Measurements from ENCODE around the gene SSX4. TPM values are rescaled to one million over a fixed set of nuclear protein-coding genes. Genes with fewer than 3 reads are reported as not detected.
"Not testable (repeated sequence)": the region's sequence is repeated elsewhere in the genome, so short reads cannot be mapped to it uniquely, and the experiment has no call there.

Gene SSX4, protein sequence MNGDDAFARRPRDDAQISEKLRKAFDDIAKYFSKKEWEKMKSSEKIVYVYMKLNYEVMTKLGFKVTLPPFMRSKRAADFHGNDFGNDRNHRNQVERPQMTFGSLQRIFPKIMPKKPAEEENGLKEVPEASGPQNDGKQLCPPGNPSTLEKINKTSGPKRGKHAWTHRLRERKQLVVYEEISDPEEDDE
- 0.11 TPM in 1 of 2 replicates, not detected in the other for total RNA-seq (2014; rRNA removed; shearing (Covaris generic))

DNA sequence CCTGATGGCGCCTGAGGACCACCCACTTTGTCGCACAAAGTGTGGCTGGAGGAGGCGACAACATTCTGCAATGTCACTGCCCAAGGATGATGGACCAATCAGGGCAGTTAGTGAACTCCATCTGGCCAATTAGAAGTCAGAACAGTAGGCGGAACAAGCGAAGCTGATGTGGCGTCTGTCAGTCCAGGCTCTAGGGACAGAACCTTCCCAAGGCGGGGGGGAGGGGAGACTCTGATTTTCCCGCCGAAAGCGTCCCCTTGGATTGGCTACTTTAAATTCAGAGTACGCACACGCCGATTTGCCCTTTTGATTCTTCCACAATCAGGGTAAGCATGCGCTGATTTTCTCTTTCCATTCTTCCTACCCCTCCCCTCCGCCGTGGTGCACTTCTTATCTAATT is at the start of gene SSX4:
Gene SSX4 (plus strand): TSS at position 301 of the 400 bp plus-strand sequence. CDS start 515 bp downstream, outside the sequence.
- not testable (repeated sequence) for H3K9me3 ChIP-seq (replicated peaks); H3K4me3 ChIP-seq; H3K27ac ChIP-seq; DNase-seq (ENCODE audit: low read depth in 1 of 2, low spot score in 2 of 2); H3K36me3 ChIP-seq; H3K4me1 ChIP-seq (replicated peaks); H3K27me3 ChIP-seq (replicated peaks)

DNA sequence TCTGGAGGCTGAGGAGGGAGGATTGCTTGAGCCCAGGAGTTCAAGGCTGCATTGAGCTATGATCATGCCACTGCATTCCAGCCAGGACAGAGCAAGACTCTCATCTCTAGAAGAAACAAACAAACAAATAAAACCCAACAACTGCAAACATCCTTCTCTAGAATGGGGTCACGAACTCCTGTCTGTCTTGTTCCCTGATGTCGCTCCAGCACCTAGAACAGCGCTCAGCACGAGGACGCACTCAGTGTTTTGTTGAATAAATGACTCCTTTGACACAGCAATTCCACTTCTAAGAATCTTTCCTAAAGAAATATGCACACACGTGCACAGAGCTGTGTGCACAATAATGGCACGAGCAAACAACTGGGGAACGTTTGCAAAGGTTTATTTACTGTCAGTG is 37.3 kb upstream of the SSX4 start:
- not testable (repeated sequence) for H3K4me3 ChIP-seq; H3K27ac ChIP-seq; H3K27me3 ChIP-seq (replicated peaks); H3K4me1 ChIP-seq (replicated peaks); DNase-seq (ENCODE audit: low read depth in 1 of 2, low spot score in 2 of 2); H3K36me3 ChIP-seq; H3K9me3 ChIP-seq (replicated peaks)

DNA sequence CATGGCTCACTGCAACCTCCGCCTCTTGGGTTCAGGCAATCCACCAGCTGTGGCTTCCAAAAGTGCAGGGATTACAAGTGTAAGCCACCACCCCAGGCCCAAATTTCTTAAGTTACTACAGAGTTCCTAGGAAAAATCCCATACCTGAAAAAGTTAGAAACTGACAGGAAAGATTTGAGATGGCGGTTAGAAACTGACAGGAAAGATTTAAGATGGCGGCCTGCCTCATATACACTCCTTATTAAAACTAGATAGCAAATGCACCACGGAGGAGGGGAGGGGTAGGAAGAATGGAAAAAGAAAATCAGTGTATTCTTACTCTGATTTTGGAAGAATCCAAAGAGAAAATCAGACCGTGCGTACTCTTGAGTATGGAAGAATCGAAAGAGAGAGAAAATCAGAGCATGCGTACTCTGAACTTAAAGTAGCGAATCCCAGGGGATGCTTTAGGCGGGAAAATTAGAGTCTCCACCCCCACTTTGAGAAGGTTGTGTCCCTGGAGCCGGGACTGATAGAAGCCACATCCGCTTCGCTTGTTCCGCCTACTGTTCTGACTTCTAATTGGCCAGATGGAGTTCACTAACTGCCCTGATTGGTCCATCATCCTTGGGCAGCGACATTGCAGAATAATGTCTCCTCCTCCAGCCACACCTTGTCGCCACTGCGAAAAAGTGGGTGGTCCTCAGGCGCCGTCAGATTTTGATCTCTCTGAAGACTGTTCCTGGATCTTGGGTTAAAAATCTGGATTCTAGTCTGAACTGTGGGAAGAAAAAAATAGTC is 26.8 kb upstream of the SSX4 start, which contains the start of gene SSX3:
Gene SSX3 (minus strand): TSS at position 389 of the 780 bp plus-strand sequence. CDS start 1,454 bp downstream, outside the sequence.
- H3K27ac ChIP-seq; H3K4me3 ChIP-seq; H3K36me3 ChIP-seq; H3K9me3 ChIP-seq (replicated peaks); DNase-seq (ENCODE audit: low read depth in 1 of 2, low spot score in 2 of 2); H3K4me1 ChIP-seq (replicated peaks); H3K27me3 ChIP-seq (replicated peaks): not testable (repeated sequence)

DNA sequence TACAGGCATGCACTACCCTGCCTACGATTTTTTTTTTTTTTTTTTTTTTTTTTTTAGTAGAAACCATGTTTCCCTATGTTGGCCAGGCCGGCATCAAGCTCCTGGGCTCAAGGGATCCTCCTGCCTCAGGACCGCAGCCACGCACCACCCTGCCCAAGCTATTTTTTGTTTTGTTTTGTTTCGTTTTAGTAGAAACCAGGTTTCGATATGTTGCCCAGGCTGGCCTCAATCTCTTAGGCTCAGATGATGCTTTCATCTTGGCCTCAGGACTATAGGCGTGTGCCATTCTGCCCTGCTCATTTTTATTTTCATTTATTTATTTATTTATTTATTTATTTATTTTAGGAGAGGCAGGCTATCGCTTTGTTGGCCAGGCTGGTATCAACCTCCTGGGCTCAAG is 25.7 kb upstream of the SSX4 start:
- Histone ChIP-seq H3K4me3 (no peak overlapping the region), H3K9me3 (replicated peaks) (no peaks in the 10 kb centered on the region), H3K4me1 (replicated peaks) (no peaks in the 10 kb centered on the region), H3K27ac (no peak overlapping the region), H3K27me3 (replicated peaks) (no peaks in the 10 kb centered on the region), H3K36me3 (no peaks in the 10 kb centered on the region)
- no peak for DNase-seq (ENCODE audit: low read depth in 1 of 2, low spot score in 2 of 2)

DNA sequence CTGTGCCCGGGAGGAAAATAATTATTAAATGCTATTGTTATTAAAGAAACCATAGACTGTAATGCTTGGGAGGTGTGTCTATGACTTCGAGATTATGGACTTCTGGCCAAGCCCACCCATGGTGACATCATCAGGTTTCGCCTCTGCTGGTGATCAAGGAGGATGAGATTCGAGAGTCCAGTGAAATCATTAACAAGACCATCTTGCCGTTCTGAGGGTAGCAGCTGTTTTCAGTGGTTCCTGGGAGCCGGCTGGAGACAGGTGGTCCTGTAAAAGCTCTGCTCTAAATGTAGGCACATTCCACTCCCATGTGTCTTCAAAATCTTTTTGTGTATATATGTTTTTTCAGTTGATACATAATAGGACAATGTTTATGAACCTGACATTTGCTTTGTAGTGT is 24.1 kb upstream of the SSX4 start:
- not testable (repeated sequence) for DNase-seq (ENCODE audit: low read depth in 1 of 2, low spot score in 2 of 2); H3K36me3 ChIP-seq; H3K4me1 ChIP-seq (replicated peaks); H3K27me3 ChIP-seq (replicated peaks); H3K27ac ChIP-seq; H3K4me3 ChIP-seq; H3K9me3 ChIP-seq (replicated peaks)

DNA sequence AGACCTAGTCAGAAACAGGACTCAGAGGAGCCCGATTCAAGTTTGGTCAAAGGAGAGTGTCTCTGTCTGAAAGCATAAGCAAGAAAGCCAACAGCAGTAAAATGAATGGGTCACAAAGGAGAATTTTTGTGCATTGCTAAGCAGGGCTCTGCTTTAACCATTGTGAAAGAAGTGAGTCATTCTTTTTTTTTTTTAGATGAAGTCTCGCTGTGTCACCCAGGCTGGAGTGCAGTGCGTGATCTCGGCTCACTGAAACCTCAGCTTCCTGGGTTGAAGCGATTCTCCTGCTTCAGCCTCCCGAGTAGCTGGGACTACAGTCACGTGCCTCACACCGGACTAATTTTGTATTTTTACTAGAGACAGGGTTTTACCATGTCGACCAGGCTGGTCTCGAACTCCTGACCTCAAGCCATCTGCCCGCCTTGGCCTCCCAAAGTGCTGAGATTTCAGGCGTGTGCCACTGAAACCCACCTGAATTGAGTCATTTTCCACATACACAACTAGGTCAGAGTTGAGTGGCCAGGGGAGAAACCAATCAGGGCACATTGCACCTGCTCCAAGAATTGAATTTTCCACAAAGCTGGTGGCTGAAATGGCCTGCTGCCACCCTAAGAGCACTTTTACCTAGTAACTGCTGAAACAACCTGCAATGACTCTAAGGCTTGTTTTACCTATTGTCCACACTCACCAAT is 15.5 kb upstream of the SSX4 start:
- not testable (repeated sequence) for DNase-seq (ENCODE audit: low read depth in 1 of 2, low spot score in 2 of 2); H3K36me3 ChIP-seq; H3K4me3 ChIP-seq; H3K27me3 ChIP-seq (replicated peaks); H3K27ac ChIP-seq; H3K4me1 ChIP-seq (replicated peaks); H3K9me3 ChIP-seq (replicated peaks)

DNA sequence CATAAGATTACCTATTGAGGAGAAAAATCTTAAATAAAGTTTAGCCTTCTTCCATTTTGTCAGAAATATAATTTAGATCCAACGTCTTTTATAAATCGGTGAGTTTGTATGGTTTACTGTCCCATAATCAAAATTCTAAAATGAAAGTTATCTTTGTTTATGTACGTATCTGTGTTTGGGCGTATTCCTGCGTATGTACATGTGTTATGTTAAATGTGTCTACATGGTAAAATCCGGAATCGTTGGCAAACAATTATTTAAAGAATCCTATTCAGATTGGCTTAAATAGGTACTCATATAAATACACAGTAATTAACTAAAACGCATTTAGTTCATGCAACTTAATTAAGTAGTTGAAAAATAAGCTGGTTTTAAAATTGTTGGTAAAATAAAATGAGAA is 12.9 kb upstream of the SSX4 start:
- H3K27me3 ChIP-seq (replicated peaks); H3K4me1 ChIP-seq (replicated peaks); H3K4me3 ChIP-seq; H3K27ac ChIP-seq; DNase-seq (ENCODE audit: low read depth in 1 of 2, low spot score in 2 of 2); H3K36me3 ChIP-seq; H3K9me3 ChIP-seq (replicated peaks): not testable (repeated sequence)

DNA sequence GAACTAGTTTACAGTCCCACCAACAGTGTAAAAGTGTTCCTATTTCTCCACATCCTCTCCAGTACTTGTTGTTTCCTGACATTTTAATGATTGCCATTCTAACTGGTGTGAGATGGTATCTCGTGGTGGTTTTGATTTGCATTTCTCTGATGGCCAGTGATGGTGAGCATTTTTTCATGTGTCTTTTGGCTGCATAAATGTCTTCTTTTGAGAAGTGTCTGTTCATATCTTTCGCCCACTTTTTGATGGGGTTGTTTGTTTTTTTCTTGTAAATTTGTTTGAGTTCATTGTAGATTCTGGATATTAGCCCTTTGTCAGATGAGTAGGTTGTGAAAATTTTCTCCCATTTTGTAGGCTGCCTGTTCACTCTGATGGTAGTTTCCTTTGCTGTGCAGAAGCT is 13.6 kb downstream of the SSX4 start:
- not testable (repeated sequence) for H3K27ac ChIP-seq; H3K9me3 ChIP-seq (replicated peaks); H3K36me3 ChIP-seq; H3K4me3 ChIP-seq; H3K4me1 ChIP-seq (replicated peaks); DNase-seq (ENCODE audit: low read depth in 1 of 2, low spot score in 2 of 2); H3K27me3 ChIP-seq (replicated peaks)

DNA sequence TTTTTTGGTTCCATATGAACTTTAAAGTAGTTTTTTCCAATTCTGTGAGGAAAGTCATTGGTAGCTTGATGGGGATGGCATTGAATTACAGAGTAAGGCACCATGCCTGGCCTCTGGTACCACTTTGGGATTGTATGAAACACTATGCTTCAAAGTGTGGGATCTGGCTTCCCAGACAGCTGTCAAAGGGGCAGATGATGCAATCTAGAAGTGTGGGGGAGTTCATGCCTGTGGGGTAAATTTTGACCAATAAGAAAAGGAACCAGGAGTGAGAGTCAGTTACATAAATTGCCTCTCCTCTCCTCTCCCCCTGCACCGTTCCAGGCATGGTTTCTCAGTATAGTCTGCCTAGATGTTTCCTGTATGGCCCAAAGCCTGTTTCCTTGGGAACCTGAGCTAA is 14.5 kb downstream of the SSX4 start:
- DNase-seq (ENCODE audit: low read depth in 1 of 2, low spot score in 2 of 2); H3K36me3 ChIP-seq; H3K4me3 ChIP-seq; H3K9me3 ChIP-seq (replicated peaks); H3K27me3 ChIP-seq (replicated peaks); H3K4me1 ChIP-seq (replicated peaks); H3K27ac ChIP-seq: not testable (repeated sequence)

DNA sequence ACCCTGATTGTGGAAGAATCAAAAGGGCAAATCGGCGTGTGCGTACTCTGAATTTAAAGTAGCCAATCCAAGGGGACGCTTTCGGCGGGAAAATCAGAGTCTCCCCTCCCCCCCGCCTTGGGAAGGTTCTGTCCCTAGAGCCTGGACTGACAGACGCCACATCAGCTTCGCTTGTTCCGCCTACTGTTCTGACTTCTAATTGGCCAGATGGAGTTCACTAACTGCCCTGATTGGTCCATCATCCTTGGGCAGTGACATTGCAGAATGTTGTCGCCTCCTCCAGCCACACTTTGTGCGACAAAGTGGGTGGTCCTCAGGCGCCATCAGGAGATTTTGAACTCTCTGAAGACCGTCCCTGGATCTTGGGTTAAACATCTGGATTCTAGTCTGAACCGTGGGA is 28.5 kb downstream of the SSX4 start, which contains the start of gene SSX4B:
Gene SSX4B (minus strand): TSS at position 101 of the 400 bp plus-strand sequence. CDS start 588 bp downstream, outside the sequence.
- not testable (repeated sequence) for H3K4me3 ChIP-seq; H3K27ac ChIP-seq; H3K36me3 ChIP-seq; H3K27me3 ChIP-seq (replicated peaks); DNase-seq (ENCODE audit: low read depth in 1 of 2, low spot score in 2 of 2); H3K4me1 ChIP-seq (replicated peaks); H3K9me3 ChIP-seq (replicated peaks)

DNA sequence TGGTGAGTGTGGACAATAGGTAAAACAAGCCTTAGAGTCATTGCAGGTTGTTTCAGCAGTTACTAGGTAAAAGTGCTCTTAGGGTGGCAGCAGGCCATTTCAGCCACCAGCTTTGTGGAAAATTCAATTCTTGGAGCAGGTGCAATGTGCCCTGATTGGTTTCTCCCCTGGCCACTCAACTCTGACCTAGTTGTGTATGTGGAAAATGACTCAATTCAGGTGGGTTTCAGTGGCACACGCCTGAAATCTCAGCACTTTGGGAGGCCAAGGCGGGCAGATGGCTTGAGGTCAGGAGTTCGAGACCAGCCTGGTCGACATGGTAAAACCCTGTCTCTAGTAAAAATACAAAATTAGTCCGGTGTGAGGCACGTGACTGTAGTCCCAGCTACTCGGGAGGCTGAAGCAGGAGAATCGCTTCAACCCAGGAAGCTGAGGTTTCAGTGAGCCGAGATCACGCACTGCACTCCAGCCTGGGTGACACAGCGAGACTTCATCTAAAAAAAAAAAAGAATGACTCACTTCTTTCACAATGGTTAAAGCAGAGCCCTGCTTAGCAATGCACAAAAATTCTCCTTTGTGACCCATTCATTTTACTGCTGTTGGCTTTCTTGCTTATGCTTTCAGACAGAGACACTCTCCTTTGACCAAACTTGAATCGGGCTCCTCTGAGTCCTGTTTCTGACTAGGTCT is 43.8 kb downstream of the SSX4 start:
- not testable (repeated sequence) for H3K27ac ChIP-seq; H3K4me1 ChIP-seq (replicated peaks); H3K36me3 ChIP-seq; H3K27me3 ChIP-seq (replicated peaks); H3K9me3 ChIP-seq (replicated peaks); DNase-seq (ENCODE audit: low read depth in 1 of 2, low spot score in 2 of 2); H3K4me3 ChIP-seq

DNA sequence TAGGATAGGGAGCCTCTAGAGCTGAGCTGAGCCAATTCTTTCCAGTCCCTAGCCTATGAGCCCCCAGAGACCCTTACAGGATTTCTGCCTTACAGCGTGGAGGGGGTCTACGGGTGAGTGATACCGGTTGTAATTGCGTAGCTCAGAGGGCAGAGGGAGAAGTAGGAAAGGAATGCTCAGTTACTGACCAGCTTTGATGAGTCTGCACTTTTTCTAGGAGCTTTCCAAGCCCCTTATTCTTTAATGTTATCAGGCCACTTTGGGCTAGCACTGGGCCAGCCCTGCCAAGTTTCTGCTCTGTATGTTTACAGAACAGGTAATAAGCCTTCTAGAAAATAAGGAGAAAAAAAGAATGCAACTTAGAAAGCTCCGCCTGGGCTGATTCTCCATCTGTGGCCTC is 46.3 kb downstream of the SSX4 start:
- H3K4me3 ChIP-seq; H3K36me3 ChIP-seq; H3K27me3 ChIP-seq (replicated peaks); H3K4me1 ChIP-seq (replicated peaks); H3K27ac ChIP-seq; DNase-seq (ENCODE audit: low read depth in 1 of 2, low spot score in 2 of 2); H3K9me3 ChIP-seq (replicated peaks): not testable (repeated sequence)

DNA sequence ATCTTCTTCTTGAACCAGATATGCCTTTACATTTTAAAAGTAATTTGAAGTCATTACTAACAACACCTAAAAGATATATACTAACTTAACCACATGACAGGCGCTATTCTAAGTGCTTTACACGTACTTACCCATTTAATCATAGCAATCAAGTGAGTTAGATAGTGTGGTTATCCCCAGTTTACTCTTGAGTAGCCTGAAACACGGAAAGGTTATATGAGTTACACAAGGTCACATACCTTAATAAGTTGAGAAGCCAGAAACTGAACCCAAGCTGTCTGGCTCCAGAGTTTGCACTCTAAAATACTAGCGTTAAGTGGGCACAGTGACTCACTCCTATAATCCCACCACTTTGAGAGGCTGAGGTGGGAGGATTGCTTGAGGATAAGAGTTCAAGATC is 46.8 kb downstream of the SSX4 start:
- H3K27ac ChIP-seq; H3K27me3 ChIP-seq (replicated peaks); H3K4me3 ChIP-seq; H3K36me3 ChIP-seq; H3K9me3 ChIP-seq (replicated peaks); DNase-seq (ENCODE audit: low read depth in 1 of 2, low spot score in 2 of 2); H3K4me1 ChIP-seq (replicated peaks): not testable (repeated sequence)

DNA sequence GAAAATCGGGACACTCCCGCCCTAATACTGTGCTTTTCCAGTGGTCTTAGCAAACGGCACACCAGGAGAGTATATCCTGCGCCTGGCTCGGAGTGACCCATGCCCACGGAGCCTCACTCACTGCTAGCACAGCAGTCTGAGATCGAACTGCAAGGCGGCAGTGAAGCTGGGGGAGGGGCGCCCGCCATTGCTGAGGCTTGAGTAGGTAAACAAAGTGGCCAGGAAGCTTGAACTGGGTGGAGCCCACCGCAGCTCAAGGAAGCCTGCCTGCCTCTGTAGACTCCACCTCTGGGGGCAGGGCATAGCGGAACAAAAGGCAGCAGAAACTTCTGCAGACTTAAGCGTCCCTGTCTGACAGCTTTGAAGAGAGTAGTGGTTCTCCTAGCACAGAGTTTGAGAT is 50.4 kb downstream of the SSX4 start:
- not testable (repeated sequence) for H3K4me3 ChIP-seq; H3K27me3 ChIP-seq (replicated peaks); DNase-seq (ENCODE audit: low read depth in 1 of 2, low spot score in 2 of 2); H3K4me1 ChIP-seq (replicated peaks); H3K27ac ChIP-seq; H3K36me3 ChIP-seq; H3K9me3 ChIP-seq (replicated peaks)

Data from SJSA1 (cell line).